ENCODE measurements around the gene THSD4. TPM values are rescaled to one million over a fixed set of nuclear protein-coding genes. Genes with fewer than 3 reads are reported as not detected.

THSD4 gene
- total and polyA plus RNA-seq, 2 of the 8 experiments (the other 6 are each of a cell fraction or from before 2014, with no cell fraction given), result 2.5 to 6.2 TPM

DNA sequence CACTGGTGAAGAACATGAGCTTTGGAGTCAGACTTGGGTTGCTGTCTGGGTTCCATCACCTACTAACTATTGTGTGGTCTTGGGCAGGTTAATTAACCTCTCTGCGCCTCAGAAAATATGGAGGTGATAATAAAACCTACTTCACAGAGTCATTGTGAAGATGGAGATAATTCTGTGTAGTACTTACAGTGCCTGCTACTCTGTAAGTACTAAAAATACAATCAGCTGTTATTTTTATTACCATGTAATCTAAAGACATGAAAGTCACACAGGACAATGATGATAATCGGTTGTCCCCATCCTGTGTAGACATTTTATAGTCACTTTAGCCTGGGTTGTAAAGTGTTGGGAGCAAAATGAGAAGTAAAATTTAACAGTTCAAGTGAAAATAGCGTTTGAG lies 334.1 kb downstream of the THSD4 start:
- Histone ChIP-seq H4K8ac (ENCODE audit: extremely low read depth, insufficient read depth, low read length) (no peak overlapping the region), H3K27ac (ENCODE audit: low read depth, low read length) (no peak overlapping the region), H3K4ac (replicated peaks; ENCODE audit: insufficient read length, low read depth, low read length) (no peak overlapping the region), H3K23me2 (ENCODE audit: low read depth, low read length) (no peaks in the 10 kb centered on the region), H3K79me1 (ENCODE audit: low read depth, low read length) (no peaks in the 10 kb centered on the region), H4K91ac (replicated peaks; ENCODE audit: insufficient read length, low read length) (no peak overlapping the region), H3K9me3 (ENCODE audit: insufficient read depth in 2 of 2, low read depth in 1 of 2, low read length in 1 of 2) (no peaks in the 10 kb centered on the region), H4K20me1 (replicated peaks in 1 of 2; ENCODE audit: control insufficient read depth in 1 of 2, insufficient read depth in 2 of 2, low read length in 2 of 2) (peaks cover 0 to 1% of the 10 kb centered on the region in 2 experiments), H2BK5ac (ENCODE audit: low read depth, low read length) (no peak overlapping the region), H3K4me3 (ENCODE audit: extremely low read depth in 1 of 4, insufficient read depth in 2 of 4, low read depth in 3 of 4, low read length in 4 of 4) (no peak overlapping the region), H2BK120ac (replicated peaks; ENCODE audit: low read depth, low read length) (no peak overlapping the region), H3K23ac (ENCODE audit: insufficient read length) (no peak overlapping the region), H3K4me1 (replicated peaks in 1 of 4; ENCODE audit: control insufficient read depth in 3 of 4, insufficient read depth in 4 of 4, low read length in 3 of 4) (no peaks in the 10 kb centered on the region; a peak in 1 of 7 replicates), H2BK20ac (ENCODE audit: low read length) (no peak overlapping the region), H3K56ac (replicated peaks; ENCODE audit: insufficient read length, low read depth, low read length) (no peak overlapping the region), H3K18ac (ENCODE audit: extremely low read depth, low read length) (no peak overlapping the region), H3K4me2 (ENCODE audit: insufficient read depth in 1 of 2, low read depth in 2 of 2, low read length in 2 of 2) (no peak overlapping the region), H3K9ac (replicated peaks in 1 of 4; ENCODE audit: extremely low read depth in 1 of 4, low read depth in 3 of 4, low read length in 3 of 4) (no peak overlapping the region), H2AFZ (ENCODE audit: low read length) (no peak overlapping the region), H4K5ac (ENCODE audit: insufficient read length, low read depth, low read length) (no peak overlapping the region), H3K36me3 (ENCODE audit: control insufficient read depth in 2 of 4, insufficient read depth in 4 of 4, low read length in 3 of 4) (no peaks in the 10 kb centered on the region), H2BK15ac (ENCODE audit: low read length) (no peak overlapping the region), H3K79me2 (ENCODE audit: control insufficient read depth in 1 of 2, insufficient read depth in 2 of 2, low read length in 2 of 2) (no peaks in the 10 kb centered on the region), H2AK5ac (ENCODE audit: low read depth, low read length) (no peak overlapping the region), H3K14ac (ENCODE audit: insufficient read length) (no peak overlapping the region), H2BK12ac (ENCODE audit: low read depth, low read length) (no peak overlapping the region), H3K27me3 (replicated peaks in 1 of 4; ENCODE audit: control insufficient read depth in 3 of 4, extremely low read depth in 1 of 4, insufficient read depth in 3 of 4, low read length in 3 of 4) (no peaks in the 10 kb centered on the region)
- 76% methylated on average over 3 of the region's 3 CpGs; no CpG with 5 or more reads in 1 of the 2 experiments for WGBS, 2 experiments (ENCODE audit: extremely low coverage in 1 of 2, insufficient coverage in 1 of 2, insufficient read length in 1 of 2, insufficient replicate concordance in 2 of 2, low coverage in 1 of 2, low lambda C conversion rate in 2 of 2, missing lambda C conversion rate in 1 of 2)
- FAIRE-seq (no peak), DNase-seq (ENCODE audit: low read depth in 1 of 2, low spot score in 2 of 2) (no peak)
- ChIA-PET POLR2A (ENCODE audit: partially characterized antibody) (no interaction called here), CTCF (ENCODE audit: partially characterized antibody) (interaction anchor here (0.6 to 4.4 kb wide), 15 partner anchors 11 to 439 kb away, joined by 3 to 17 read pairs (median 4); no protein-coding TSS in a partner anchor)
- TF ChIP-seq, protein P1, sequence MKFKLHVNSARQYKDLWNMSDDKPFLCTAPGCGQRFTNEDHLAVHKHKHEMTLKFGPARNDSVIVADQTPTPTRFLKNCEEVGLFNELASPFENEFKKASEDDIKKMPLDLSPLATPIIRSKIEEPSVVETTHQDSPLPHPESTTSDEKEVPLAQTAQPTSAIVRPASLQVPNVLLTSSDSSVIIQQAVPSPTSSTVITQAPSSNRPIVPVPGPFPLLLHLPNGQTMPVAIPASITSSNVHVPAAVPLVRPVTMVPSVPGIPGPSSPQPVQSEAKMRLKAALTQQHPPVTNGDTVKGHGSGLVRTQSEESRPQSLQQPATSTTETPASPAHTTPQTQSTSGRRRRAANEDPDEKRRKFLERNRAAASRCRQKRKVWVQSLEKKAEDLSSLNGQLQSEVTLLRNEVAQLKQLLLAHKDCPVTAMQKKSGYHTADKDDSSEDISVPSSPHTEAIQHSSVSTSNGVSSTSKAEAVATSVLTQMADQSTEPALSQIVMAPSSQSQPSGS (IDR thresholded peaks at IDR 0.05; ENCODE audit: low read length), result no peak
- TF ChIP-seq RFX5 (IDR thresholded peaks at IDR 0.05; ENCODE audit: borderline replicate concordance, low read depth, low read length) (no peak), CBX8 (IDR thresholded peaks at IDR 0.05; ENCODE audit: borderline replicate concordance, low read depth, low read length) (no peak), NANOG (IDR thresholded peaks at IDR 0.05; ENCODE audit: insufficient read depth, low read depth, low read length, poor library complexity, severe bottlenecking) (no peak), SRF (IDR thresholded peaks at IDR 0.05; ENCODE audit: low read depth, low read length) (no peak), POU5F1 (IDR thresholded peaks at IDR 0.05; ENCODE audit: low read depth, low read length) (no peak), NRF1 (IDR thresholded peaks at IDR 0.05; ENCODE audit: low read depth, low read length) (no peak), SIX5 (IDR thresholded peaks at IDR 0.05; ENCODE audit: low read depth, low read length) (no peak), PHF8 (conservative IDR thresholded peaks at IDR 0.05; ENCODE audit: low read depth, low read length) (no peak)
- TF ChIP-seq, protein P2, sequence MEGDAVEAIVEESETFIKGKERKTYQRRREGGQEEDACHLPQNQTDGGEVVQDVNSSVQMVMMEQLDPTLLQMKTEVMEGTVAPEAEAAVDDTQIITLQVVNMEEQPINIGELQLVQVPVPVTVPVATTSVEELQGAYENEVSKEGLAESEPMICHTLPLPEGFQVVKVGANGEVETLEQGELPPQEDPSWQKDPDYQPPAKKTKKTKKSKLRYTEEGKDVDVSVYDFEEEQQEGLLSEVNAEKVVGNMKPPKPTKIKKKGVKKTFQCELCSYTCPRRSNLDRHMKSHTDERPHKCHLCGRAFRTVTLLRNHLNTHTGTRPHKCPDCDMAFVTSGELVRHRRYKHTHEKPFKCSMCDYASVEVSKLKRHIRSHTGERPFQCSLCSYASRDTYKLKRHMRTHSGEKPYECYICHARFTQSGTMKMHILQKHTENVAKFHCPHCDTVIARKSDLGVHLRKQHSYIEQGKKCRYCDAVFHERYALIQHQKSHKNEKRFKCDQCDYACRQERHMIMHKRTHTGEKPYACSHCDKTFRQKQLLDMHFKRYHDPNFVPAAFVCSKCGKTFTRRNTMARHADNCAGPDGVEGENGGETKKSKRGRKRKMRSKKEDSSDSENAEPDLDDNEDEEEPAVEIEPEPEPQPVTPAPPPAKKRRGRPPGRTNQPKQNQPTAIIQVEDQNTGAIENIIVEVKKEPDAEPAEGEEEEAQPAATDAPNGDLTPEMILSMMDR (IDR thresholded peaks at IDR 0.05; ENCODE audit: control extremely low read depth in 1 of 3, insufficient read depth in 1 of 3, low read depth in 1 of 3, low read length in 3 of 3), result no peak

Data from H1 (cell line).